K562 (cell line): ENCODE measurements around the gene BRICD5. TPM values are rescaled to one million over a fixed set of nuclear protein-coding genes. Genes with fewer than 3 reads are reported as not detected.

Source experiments
- CHD7 ChIP-seq: fragments of 200-600 bp; sonication (generic); IDR thresholded peaks from one replicate; pipeline ENCODE4 v1.6.1; 2012; ENCODE audit warnings: mild to moderate bottlenecking, low read depth, low read length, inconsistent platforms
- GATAD2A ChIP-seq: fragments of 450-650 bp; IDR thresholded peaks from 2 replicates; pipeline ENCODE4 v1.6.1; 2017
- HDAC2 ChIP-seq: fragments of 450-650 bp; IDR thresholded peaks from 2 replicates; pipeline ENCODE4 v1.6.1; 2016; ENCODE audit warnings: mild to moderate bottlenecking
- IRF1 ChIP-seq: sonication (generic); formaldehyde crosslinking; IDR thresholded peaks from 2 replicates; pipeline ENCODE4 v1.8.0; 2022; ENCODE audit warnings: missing genetic modification reagents, mild to moderate bottlenecking, borderline replicate concordance
- MTA1 ChIP-seq: fragments of 450-650 bp; IDR thresholded peaks from 2 replicates; pipeline ENCODE4 v1.6.1; 2017; ENCODE audit warnings: borderline replicate concordance
- TGIF2 ChIP-seq: sonication (generic); formaldehyde crosslinking; IDR thresholded peaks from 2 replicates; pipeline ENCODE4 v1.8.1; 2022; ENCODE audit warnings: mild to moderate bottlenecking, missing genetic modification reagents, moderate library complexity
- UBTF ChIP-seq, 2 experiments: IDR thresholded peaks; 2 replicates each; pipeline ENCODE4 v1.6.1; 2012; ENCODE audit warnings: improper control_type of control experiment in 2 of 2, low read depth in 2 of 2, low read length in 2 of 2, borderline replicate concordance in 1 of 2
- ZNF197 ChIP-seq: fragments of 200-800 bp; sonication (Bioruptor generic); IDR thresholded peaks from 2 replicates; pipeline ENCODE4 v1.6.1; 2016; ENCODE audit warnings: low read depth, missing genetic modification characterization, missing compliant biosample characterization
- ZNF224 ChIP-seq: sonication (generic); formaldehyde crosslinking; IDR thresholded peaks from 2 replicates; pipeline ENCODE4 v1.8.0; 2022; ENCODE audit warnings: mild to moderate bottlenecking, missing genetic modification reagents
- ZNF263 ChIP-seq: sonication (generic); formaldehyde crosslinking; IDR thresholded peaks from 2 replicates; pipeline ENCODE4 v1.8.0; 2022; ENCODE audit warnings: mild to moderate bottlenecking, missing genetic modification reagents, borderline replicate concordance
- ZNF354B ChIP-seq: fragments of 250-450 bp; sonication (Bioruptor Pico); IDR thresholded peaks from 2 replicates; pipeline ENCODE4 v1.4.0; 2020
- ZNF583 ChIP-seq: fragments of 250-450 bp; sonication (Bioruptor Pico); IDR thresholded peaks from 2 replicates; pipeline ENCODE4 v1.4.0; 2020
- polyA plus RNA-seq, 8 experiments: library from polyadenylated mRNA; depleted of rRNA in 4 of 8; stranded (reverse) in 5 of 8; unstranded in 3 of 8; fragments of >200 nt; fragmentation: Nextera tagmentation in 2 of 8; fragmentation: Illumina TruSeq in 1 of 8; extraction: Ambion mirVana in 2 of 8; extraction: Trizol in 1 of 8; gene quantifications; 2 replicates each; pipeline versions ENCODE4 v1.2.1 to v1.2.3, GENCODE V29; 2011 to 2014; ENCODE audit warnings: inconsistent platforms in 1 of 8, missing spikeins in 1 of 8
- total RNA-seq, 7 experiments: library from RNA; depleted of rRNA in 6 of 7; stranded (reverse); fragments of >200 nt in 6 of 7; fragmentation: Illumina TruSeq in 2 of 7; extraction: Trizol in 2 of 7; gene quantifications; 2 replicates each; pipeline versions ENCODE4 v1.2.1 to v1.2.3, GENCODE V29; 2011 to 2021; ENCODE audit warnings: low replicate concordance in 1 of 7

BRICD5 gene
- total and polyA plus RNA-seq, 9 of the 15 experiments (the other 6 are each of a cell fraction or from before 2014, with no cell fraction given) = 0.24 to 15.1 (median 2.4) TPM; not detected in 1

GRCh38 chr16:2205104-2205966, 5.3 kb downstream of the BRICD5 start, which contains the start of gene MLST8 (continued):
- no peak for TF ChIP-seq TGIF2 (CRISPR knock-in tag)
- no peak for TF ChIP-seq ZNF197 (CRISPR knock-in tag)
- TF ChIP-seq MTA1 = no peak; the same call in 1 of the 2 replicates
- 0 out of 4 replicates have a peak, but pooled peaks of 1 of the 2 experiments have one; percentile 53 for TF ChIP-seq UBTF (IDR thresholded peaks at IDR 0.05; ENCODE audit: borderline replicate concordance in 1 of 2, low read depth in 2 of 2, low read length in 2 of 2)
- no peak for TF ChIP-seq ZNF224
- peak; percentile 67; the same call in 1 of the 2 replicates for TF ChIP-seq GATAD2A
- TF ChIP-seq ZNF263 (CRISPR knock-in tag) = no peak
- no peak for TF ChIP-seq CHD7
- TF ChIP-seq HDAC2 = no peak
- TF ChIP-seq ZNF583 (CRISPR knock-in tag) = no peak; the same call in 1 of the 2 replicates
- TF ChIP-seq IRF1 (CRISPR knock-in tag) = no peak
- TF ChIP-seq ZNF354B = no peak
